ENCODE data around the gene PHACTR3. TPM values are rescaled to one million over a fixed set of nuclear protein-coding genes. Genes with fewer than 3 reads are reported as not detected.

The PHACTR3 gene
- total and polyA plus RNA-seq, 2 experiments from 2014 or later, result 0.45 to 0.61 TPM

GRCh38 chr20:59753836-59754235 is 149.5 kb downstream of the PHACTR3 start:
- H3K36me3 ChIP-seq (ENCODE audit: insufficient read depth), result no peaks in the 10 kb centered on the region
- no peaks in the 10 kb centered on the region for H3K9me2 ChIP-seq (ENCODE audit: insufficient read depth)
- no peak for TF ChIP-seq NANOG (IDR thresholded peaks at IDR 0.05; ENCODE audit: borderline replicate concordance)
- TF ChIP-seq ZNF331 (CRISPR knock-in tag; IDR thresholded peaks at IDR 0.05; ENCODE audit: low read depth), result no peak
- TF ChIP-seq, protein P1, sequence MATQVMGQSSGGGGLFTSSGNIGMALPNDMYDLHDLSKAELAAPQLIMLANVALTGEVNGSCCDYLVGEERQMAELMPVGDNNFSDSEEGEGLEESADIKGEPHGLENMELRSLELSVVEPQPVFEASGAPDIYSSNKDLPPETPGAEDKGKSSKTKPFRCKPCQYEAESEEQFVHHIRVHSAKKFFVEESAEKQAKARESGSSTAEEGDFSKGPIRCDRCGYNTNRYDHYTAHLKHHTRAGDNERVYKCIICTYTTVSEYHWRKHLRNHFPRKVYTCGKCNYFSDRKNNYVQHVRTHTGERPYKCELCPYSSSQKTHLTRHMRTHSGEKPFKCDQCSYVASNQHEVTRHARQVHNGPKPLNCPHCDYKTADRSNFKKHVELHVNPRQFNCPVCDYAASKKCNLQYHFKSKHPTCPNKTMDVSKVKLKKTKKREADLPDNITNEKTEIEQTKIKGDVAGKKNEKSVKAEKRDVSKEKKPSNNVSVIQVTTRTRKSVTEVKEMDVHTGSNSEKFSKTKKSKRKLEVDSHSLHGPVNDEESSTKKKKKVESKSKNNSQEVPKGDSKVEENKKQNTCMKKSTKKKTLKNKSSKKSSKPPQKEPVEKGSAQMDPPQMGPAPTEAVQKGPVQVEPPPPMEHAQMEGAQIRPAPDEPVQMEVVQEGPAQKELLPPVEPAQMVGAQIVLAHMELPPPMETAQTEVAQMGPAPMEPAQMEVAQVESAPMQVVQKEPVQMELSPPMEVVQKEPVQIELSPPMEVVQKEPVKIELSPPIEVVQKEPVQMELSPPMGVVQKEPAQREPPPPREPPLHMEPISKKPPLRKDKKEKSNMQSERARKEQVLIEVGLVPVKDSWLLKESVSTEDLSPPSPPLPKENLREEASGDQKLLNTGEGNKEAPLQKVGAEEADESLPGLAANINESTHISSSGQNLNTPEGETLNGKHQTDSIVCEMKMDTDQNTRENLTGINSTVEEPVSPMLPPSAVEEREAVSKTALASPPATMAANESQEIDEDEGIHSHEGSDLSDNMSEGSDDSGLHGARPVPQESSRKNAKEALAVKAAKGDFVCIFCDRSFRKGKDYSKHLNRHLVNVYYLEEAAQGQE (IDR thresholded peaks at IDR 0.05; ENCODE audit: unreplicated experiment), result no peak
- no peak for TF ChIP-seq POLR2AphosphoS5 (IDR thresholded peaks at IDR 0.05; ENCODE audit: low read depth)
- TF ChIP-seq, protein P2, sequence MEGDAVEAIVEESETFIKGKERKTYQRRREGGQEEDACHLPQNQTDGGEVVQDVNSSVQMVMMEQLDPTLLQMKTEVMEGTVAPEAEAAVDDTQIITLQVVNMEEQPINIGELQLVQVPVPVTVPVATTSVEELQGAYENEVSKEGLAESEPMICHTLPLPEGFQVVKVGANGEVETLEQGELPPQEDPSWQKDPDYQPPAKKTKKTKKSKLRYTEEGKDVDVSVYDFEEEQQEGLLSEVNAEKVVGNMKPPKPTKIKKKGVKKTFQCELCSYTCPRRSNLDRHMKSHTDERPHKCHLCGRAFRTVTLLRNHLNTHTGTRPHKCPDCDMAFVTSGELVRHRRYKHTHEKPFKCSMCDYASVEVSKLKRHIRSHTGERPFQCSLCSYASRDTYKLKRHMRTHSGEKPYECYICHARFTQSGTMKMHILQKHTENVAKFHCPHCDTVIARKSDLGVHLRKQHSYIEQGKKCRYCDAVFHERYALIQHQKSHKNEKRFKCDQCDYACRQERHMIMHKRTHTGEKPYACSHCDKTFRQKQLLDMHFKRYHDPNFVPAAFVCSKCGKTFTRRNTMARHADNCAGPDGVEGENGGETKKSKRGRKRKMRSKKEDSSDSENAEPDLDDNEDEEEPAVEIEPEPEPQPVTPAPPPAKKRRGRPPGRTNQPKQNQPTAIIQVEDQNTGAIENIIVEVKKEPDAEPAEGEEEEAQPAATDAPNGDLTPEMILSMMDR (conservative IDR thresholded peaks at IDR 0.05; ENCODE audit: low read depth in 2 of 2), result no peak
- TF ChIP-seq CREB1 (CRISPR knock-in tag; IDR thresholded peaks at IDR 0.05; ENCODE audit: low read depth), result no peak
- TF ChIP-seq, protein P3, sequence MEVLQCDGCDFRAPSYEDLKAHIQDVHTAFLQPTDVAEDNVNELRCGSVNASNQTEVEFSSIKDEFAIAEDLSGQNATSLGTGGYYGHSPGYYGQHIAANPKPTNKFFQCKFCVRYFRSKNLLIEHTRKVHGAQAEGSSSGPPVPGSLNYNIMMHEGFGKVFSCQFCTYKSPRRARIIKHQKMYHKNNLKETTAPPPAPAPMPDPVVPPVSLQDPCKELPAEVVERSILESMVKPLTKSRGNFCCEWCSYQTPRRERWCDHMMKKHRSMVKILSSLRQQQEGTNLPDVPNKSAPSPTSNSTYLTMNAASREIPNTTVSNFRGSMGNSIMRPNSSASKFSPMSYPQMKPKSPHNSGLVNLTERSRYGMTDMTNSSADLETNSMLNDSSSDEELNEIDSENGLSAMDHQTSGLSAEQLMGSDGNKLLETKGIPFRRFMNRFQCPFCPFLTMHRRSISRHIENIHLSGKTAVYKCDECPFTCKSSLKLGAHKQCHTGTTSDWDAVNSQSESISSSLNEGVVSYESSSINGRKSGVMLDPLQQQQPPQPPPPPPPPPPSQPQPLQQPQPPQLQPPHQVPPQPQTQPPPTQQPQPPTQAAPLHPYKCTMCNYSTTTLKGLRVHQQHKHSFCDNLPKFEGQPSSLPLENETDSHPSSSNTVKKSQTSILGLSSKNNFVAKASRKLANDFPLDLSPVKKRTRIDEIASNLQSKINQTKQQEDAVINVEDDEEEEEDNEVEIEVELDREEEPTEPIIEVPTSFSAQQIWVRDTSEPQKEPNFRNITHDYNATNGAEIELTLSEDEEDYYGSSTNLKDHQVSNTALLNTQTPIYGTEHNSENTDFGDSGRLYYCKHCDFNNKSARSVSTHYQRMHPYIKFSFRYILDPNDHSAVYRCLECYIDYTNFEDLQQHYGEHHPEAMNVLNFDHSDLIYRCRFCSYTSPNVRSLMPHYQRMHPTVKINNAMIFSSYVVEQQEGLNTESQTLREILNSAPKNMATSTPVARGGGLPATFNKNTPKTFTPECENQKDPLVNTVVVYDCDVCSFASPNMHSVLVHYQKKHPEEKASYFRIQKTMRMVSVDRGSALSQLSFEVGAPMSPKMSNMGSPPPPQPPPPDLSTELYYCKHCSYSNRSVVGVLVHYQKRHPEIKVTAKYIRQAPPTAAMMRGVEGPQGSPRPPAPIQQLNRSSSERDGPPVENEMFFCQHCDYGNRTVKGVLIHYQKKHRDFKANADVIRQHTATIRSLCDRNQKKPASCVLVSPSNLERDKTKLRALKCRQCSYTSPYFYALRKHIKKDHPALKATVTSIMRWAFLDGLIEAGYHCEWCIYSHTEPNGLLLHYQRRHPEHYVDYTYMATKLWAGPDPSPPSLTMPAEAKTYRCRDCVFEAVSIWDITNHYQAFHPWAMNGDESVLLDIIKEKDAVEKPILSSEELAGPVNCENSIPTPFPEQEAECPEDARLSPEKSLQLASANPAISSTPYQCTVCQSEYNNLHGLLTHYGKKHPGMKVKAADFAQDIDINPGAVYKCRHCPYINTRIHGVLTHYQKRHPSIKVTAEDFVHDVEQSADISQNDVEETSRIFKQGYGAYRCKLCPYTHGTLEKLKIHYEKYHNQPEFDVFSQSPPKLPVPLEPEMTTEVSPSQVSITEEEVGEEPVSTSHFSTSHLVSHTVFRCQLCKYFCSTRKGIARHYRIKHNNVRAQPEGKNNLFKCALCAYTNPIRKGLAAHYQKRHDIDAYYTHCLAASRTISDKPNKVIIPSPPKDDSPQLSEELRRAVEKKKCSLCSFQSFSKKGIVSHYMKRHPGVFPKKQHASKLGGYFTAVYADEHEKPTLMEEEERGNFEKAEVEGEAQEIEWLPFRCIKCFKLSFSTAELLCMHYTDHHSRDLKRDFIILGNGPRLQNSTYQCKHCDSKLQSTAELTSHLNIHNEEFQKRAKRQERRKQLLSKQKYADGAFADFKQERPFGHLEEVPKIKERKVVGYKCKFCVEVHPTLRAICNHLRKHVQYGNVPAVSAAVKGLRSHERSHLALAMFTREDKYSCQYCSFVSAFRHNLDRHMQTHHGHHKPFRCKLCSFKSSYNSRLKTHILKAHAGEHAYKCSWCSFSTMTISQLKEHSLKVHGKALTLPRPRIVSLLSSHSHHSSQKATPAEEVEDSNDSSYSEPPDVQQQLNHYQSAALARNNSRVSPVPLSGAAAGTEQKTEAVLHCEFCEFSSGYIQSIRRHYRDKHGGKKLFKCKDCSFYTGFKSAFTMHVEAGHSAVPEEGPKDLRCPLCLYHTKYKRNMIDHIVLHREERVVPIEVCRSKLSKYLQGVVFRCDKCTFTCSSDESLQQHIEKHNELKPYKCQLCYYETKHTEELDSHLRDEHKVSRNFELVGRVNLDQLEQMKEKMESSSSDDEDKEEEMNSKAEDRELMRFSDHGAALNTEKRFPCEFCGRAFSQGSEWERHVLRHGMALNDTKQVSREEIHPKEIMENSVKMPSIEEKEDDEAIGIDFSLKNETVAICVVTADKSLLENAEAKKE (CRISPR knock-in tag; IDR thresholded peaks at IDR 0.05), result no peak
- TF ChIP-seq ZNF114 (CRISPR knock-in tag; IDR thresholded peaks at IDR 0.05), result no peak
- TF ChIP-seq JUNB (IDR thresholded peaks at IDR 0.05; ENCODE audit: unreplicated experiment), result no peak
- TF ChIP-seq EZH2phosphoT487 (IDR thresholded peaks at IDR 0.05; ENCODE audit: unreplicated experiment), result no peak
- no peak for TF ChIP-seq ETS1 (IDR thresholded peaks at IDR 0.05)
- no peak for TF ChIP-seq STAT1 (IDR thresholded peaks at IDR 0.05; ENCODE audit: unreplicated experiment)
- H3K36me3 Mint-ChIP-seq (ENCODE audit: low read depth), result no peaks in the 10 kb centered on the region
- no peaks in the 10 kb centered on the region for H4K20me1 ChIP-seq (replicated peaks; ENCODE audit: insufficient read depth)
- H3K27ac ChIP-seq (ENCODE audit: low read depth), result no peak overlapping the region
- ATAC-seq (no peak), DNase-seq (ENCODE audit: low spot score) (no peak)
- H3K4me3 Mint-ChIP-seq, result no peak overlapping the region
- no peak overlapping the region for H3K27ac Mint-ChIP-seq
- no peaks in the 10 kb centered on the region for H3K4me1 ChIP-seq (ENCODE audit: insufficient read depth)
- no peaks in the 10 kb centered on the region for H3K79me2 ChIP-seq (replicated peaks; ENCODE audit: insufficient read depth)
- H3K9me3 Mint-ChIP-seq, result no peaks in the 10 kb centered on the region; the same call in 1 of the 3 replicates
- no peak overlapping the region for H3K4me3 ChIP-seq
- peaks cover 2% of the 10 kb centered on the region; the same call in 1 of the 3 replicates for H3K4me1 Mint-ChIP-seq
- peaks cover 16% of the 10 kb centered on the region for H3K27me3 Mint-ChIP-seq (ENCODE audit: insufficient read depth, low read depth, poor library complexity)
- H3K4me2 ChIP-seq, result no peak overlapping the region
- peaks cover 16% of the 10 kb centered on the region; the same call in 1 of the 2 replicates for H3K27me3 ChIP-seq (ENCODE audit: insufficient read depth)
- no peak overlapping the region for H2AFZ ChIP-seq
- H3F3A ChIP-seq (replicated peaks; ENCODE audit: low read depth), result no peaks in the 10 kb centered on the region
